ENCODE data around the gene IGIP.

Gene IGIP

GRCh38 chr5:140148508-140148907 lies 22.8 kb downstream of the IGIP start:
- Histone ChIP-seq H3K4me2 (ENCODE audit: low read depth, low read length, poor library complexity, severe bottlenecking) (no peak overlapping the region), H3K4me3 (ENCODE audit: low read length, poor library complexity, severe bottlenecking) (no peak overlapping the region), H3K9ac (ENCODE audit: low read depth, low read length, poor library complexity, severe bottlenecking) (no peak overlapping the region), H2AFZ (ENCODE audit: low read length) (no peak overlapping the region), H4K20me1 (ENCODE audit: insufficient read depth, low read length, poor library complexity, severe bottlenecking) (no peaks in the 10 kb centered on the region), H3K27me3 (ENCODE audit: insufficient read depth, low read length, poor library complexity, severe bottlenecking) (no peaks in the 10 kb centered on the region), H3K9me2 (replicated peaks; ENCODE audit: low read depth, low read length) (no peaks in the 10 kb centered on the region), H3K79me2 (ENCODE audit: insufficient read depth, low read length) (no peaks in the 10 kb centered on the region), H3F3A (ENCODE audit: low read depth) (no peaks in the 10 kb centered on the region), H3K4me1 (ENCODE audit: insufficient read depth, low read length, poor library complexity, severe bottlenecking) (no peaks in the 10 kb centered on the region), H3K9me3 (ENCODE audit: insufficient read depth, low read depth, low read length) (no peaks in the 10 kb centered on the region), H3K36me3 (ENCODE audit: insufficient read depth, low read length) (no peaks in the 10 kb centered on the region)
- TF ChIP-seq EZH2phosphoT487 (IDR thresholded peaks at IDR 0.05; ENCODE audit: borderline replicate concordance) (no peak), CTCF (conservative IDR thresholded peaks at IDR 0.05; ENCODE audit: low read length) (no peak; the same call in 1 of the 2 replicates)

GRCh38 chr5:140150201-140150600 lies 24.5 kb downstream of the IGIP start:
- Histone ChIP-seq H3K4me3 (ENCODE audit: low read length, poor library complexity, severe bottlenecking) (no peak overlapping the region), H3K4me2 (ENCODE audit: low read depth, low read length, poor library complexity, severe bottlenecking) (no peak overlapping the region), H3K9me3 (ENCODE audit: insufficient read depth, low read depth, low read length) (no peaks in the 10 kb centered on the region), H3K27me3 (ENCODE audit: insufficient read depth, low read length, poor library complexity, severe bottlenecking) (no peaks in the 10 kb centered on the region), H3K79me2 (ENCODE audit: insufficient read depth, low read length) (no peaks in the 10 kb centered on the region), H3K36me3 (ENCODE audit: insufficient read depth, low read length) (no peaks in the 10 kb centered on the region), H4K20me1 (ENCODE audit: insufficient read depth, low read length, poor library complexity, severe bottlenecking) (no peaks in the 10 kb centered on the region), H3K4me1 (ENCODE audit: insufficient read depth, low read length, poor library complexity, severe bottlenecking) (no peaks in the 10 kb centered on the region), H2AFZ (ENCODE audit: low read length) (no peak overlapping the region), H3F3A (ENCODE audit: low read depth) (no peaks in the 10 kb centered on the region), H3K9me2 (replicated peaks; ENCODE audit: low read depth, low read length) (no peaks in the 10 kb centered on the region), H3K9ac (ENCODE audit: low read depth, low read length, poor library complexity, severe bottlenecking) (no peak overlapping the region)
- TF ChIP-seq EZH2phosphoT487 (IDR thresholded peaks at IDR 0.05; ENCODE audit: borderline replicate concordance) (no peak), CTCF (conservative IDR thresholded peaks at IDR 0.05; ENCODE audit: low read length) (no peak)

- Histone ChIP-seq H2AFZ (ENCODE audit: low read length) (no peak overlapping the region), H3F3A (ENCODE audit: low read depth) (no peaks in the 10 kb centered on the region), H3K9ac (ENCODE audit: low read depth, low read length, poor library complexity, severe bottlenecking) (no peak overlapping the region), H3K4me2 (ENCODE audit: low read depth, low read length, poor library complexity, severe bottlenecking) (no peak overlapping the region), H3K27me3 (ENCODE audit: insufficient read depth, low read length, poor library complexity, severe bottlenecking) (no peaks in the 10 kb centered on the region), H3K4me1 (ENCODE audit: insufficient read depth, low read length, poor library complexity, severe bottlenecking) (no peaks in the 10 kb centered on the region), H3K9me3 (ENCODE audit: insufficient read depth, low read depth, low read length) (no peaks in the 10 kb centered on the region), H3K9me2 (replicated peaks; ENCODE audit: low read depth, low read length) (no peaks in the 10 kb centered on the region), H4K20me1 (ENCODE audit: insufficient read depth, low read length, poor library complexity, severe bottlenecking) (no peaks in the 10 kb centered on the region), H3K79me2 (ENCODE audit: insufficient read depth, low read length) (no peaks in the 10 kb centered on the region), H3K4me3 (ENCODE audit: low read length, poor library complexity, severe bottlenecking) (no peak overlapping the region), H3K36me3 (ENCODE audit: insufficient read depth, low read length) (no peaks in the 10 kb centered on the region)
- TF ChIP-seq EZH2phosphoT487 (IDR thresholded peaks at IDR 0.05; ENCODE audit: borderline replicate concordance): no peak
- TF ChIP-seq CTCF (conservative IDR thresholded peaks at IDR 0.05; ENCODE audit: low read length): no peak
Measured at GRCh38 chr5:140151144-140152021, 25.6 kb downstream of the IGIP start.

Data from Loucy (cell line).